Measurements from ENCODE around the gene DDX39B.
"Not testable (repeated sequence)": the region's sequence is repeated elsewhere in the genome, so short reads cannot be mapped to it uniquely, and the experiment has no call there.

DDX39B gene

GRCh38 chr6:31541658-31542521 is at the start of gene DDX39B:
Gene DDX39B, minus strand, starts transcription at chr6:31542003. Its CDS starts 1,471 bp downstream, at chr6:31540532.
- CTCF ChIA-PET = interaction anchor here (0.6 to 2.0 kb wide), 8 partner anchors 10 to 346 kb away, joined by 3 to 6 read pairs (median 4); no protein-coding TSS in a partner anchor
- DNase-seq (ENCODE audit: low spot score) = peak; percentile 92
- peak within 1 kb of the TSS; percentile 93 for H3K27ac ChIP-seq
- POLR2A ChIA-PET (ENCODE audit: low non-redundant PET) = interaction anchor here (0.8 kb wide), 1 partner anchor 138 kb away, joined by 3 read pairs; the partner anchor contains the start of gene MICA
- TF ChIP-seq CTCF (conservative IDR thresholded peaks at IDR 0.05; ENCODE audit: low read depth) = no peak

GRCh38 chr6:31590691-31591090 is 48.9 kb upstream of the DDX39B start:
- CTCF ChIA-PET = interaction anchor here (0.6 kb wide), 2 partner anchors 62 to 590 kb away, joined by 3 to 4 read pairs; partner anchors contain the start of gene BAG6
- POLR2A ChIA-PET (ENCODE audit: low non-redundant PET); DNase-seq (ENCODE audit: low spot score): not testable (repeated sequence)

GRCh38 chr6:31588871-31589650 is 47.3 kb upstream of the DDX39B start:
- ChIA-PET POLR2A (ENCODE audit: low non-redundant PET) (no interaction called here), CTCF (interaction anchor here (0.5 to 1.5 kb wide), 3 partner anchors 9 to 1003 kb away, joined by 3 to 8 read pairs (median 7); no protein-coding TSS in a partner anchor)
- H3K27ac ChIP-seq = no peak overlapping the region
- no peak for DNase-seq (ENCODE audit: low spot score)
- TF ChIP-seq CTCF (conservative IDR thresholded peaks at IDR 0.05; ENCODE audit: low read depth) = no peak

More at GRCh38 chr6:31590691-31591090, 48.9 kb upstream of the DDX39B start:
- H3K27ac ChIP-seq = not testable (repeated sequence)

- TF ChIP-seq CTCF (conservative IDR thresholded peaks at IDR 0.05; ENCODE audit: low read depth) = no peak
- DNase-seq (ENCODE audit: low spot score) = no peak
- H3K27ac ChIP-seq = no peak overlapping the region
- CTCF ChIA-PET = interaction anchor here (1.5 kb wide), 1 partner anchor 10 kb away, joined by 7 read pairs; no protein-coding TSS in a partner anchor
- POLR2A ChIA-PET (ENCODE audit: low non-redundant PET) = no interaction called here
Observed at GRCh38 chr6:31587791-31588777, 46.3 kb upstream of the DDX39B start.

- CTCF ChIA-PET = interaction anchor here (0.6 kb wide), 1 partner anchor 1368 kb away, joined by 3 read pairs; no protein-coding TSS in a partner anchor
- no peak for DNase-seq (ENCODE audit: low spot score)
- POLR2A ChIA-PET (ENCODE audit: low non-redundant PET) = no interaction called here
- no peak overlapping the region for H3K27ac ChIP-seq
- no peak for TF ChIP-seq CTCF (conservative IDR thresholded peaks at IDR 0.05; ENCODE audit: low read depth)
Observed at GRCh38 chr6:31586599-31587281, 44.9 kb upstream of the DDX39B start.

- no peak within 1 kb of the TSS for H3K27ac ChIP-seq
- DNase-seq (ENCODE audit: low spot score) = no peak
- TF ChIP-seq CTCF (conservative IDR thresholded peaks at IDR 0.05; ENCODE audit: low read depth) = no peak
- ChIA-PET POLR2A (ENCODE audit: low non-redundant PET) (no interaction called here), CTCF (interaction anchor here (0.7 kb wide), 1 partner anchor 39 kb away, joined by 3 read pairs; no protein-coding TSS in a partner anchor)
Observed at GRCh38 chr6:31586008-31586407, 44.2 kb upstream of the DDX39B start, which contains the start of gene LST1. Gene LST1, plus strand, starts transcription at chr6:31586277. Its CDS starts 1,023 bp downstream, at chr6:31587300.

Data from RWPE1 (cell line).